Measurements from ENCODE around the gene C9orf72.
"Not testable (repeated sequence)": the region's sequence is repeated elsewhere in the genome, so short reads cannot be mapped to it uniquely, and the experiment has no call there.

Gene C9orf72

GRCh38 chr9:27510780-27511179, 62.5 kb downstream of the C9orf72 start:
- no peak for DNase-seq

- no peak for DNase-seq
These were observed 66.3 kb downstream of the C9orf72 start for GRCh38 chr9:27506981-27507380.

GRCh38 chr9:27505744-27506161, 67.5 kb downstream of the C9orf72 start:
- no peak for DNase-seq

GRCh38 chr9:27504259-27504658, 69.0 kb downstream of the C9orf72 start:
- DNase-seq: no peak

GRCh38 chr9:27503623-27504022, 69.7 kb downstream of the C9orf72 start:
- no peak for DNase-seq

- not testable (repeated sequence) for DNase-seq
These were observed 72.4 kb downstream of the C9orf72 start for GRCh38 chr9:27500902-27501301.

- no peak for DNase-seq
These were observed 73.8 kb downstream of the C9orf72 start for GRCh38 chr9:27499451-27499850.

- no peak for DNase-seq
These were observed 75.3 kb downstream of the C9orf72 start for GRCh38 chr9:27497883-27498417.
